ENCODE results near the gene ODF4.
"Not testable (repeated sequence)": the region's sequence is repeated elsewhere in the genome, so short reads cannot be mapped to it uniquely, and the experiment has no call there.

ODF4 gene

DNA sequence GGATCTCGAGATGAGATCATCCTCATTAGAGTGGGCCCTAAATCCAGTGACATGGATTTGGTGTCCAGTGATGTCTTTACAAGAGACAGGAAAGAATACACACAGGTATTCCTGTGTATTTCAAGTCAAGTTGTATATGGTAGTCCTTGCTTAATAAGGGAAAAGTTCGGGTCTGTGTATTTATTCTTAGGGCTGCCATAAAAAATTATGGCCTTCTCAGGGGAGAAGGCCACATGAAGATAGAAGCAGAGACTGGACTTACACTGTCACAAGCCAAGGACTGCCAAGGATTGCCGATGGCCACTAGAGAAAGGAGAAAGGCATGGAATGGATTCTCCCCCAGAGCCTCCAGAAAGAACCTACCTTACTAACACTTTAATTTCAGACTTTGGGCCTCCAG, 28.6 kb downstream of the ODF4 start:
- DNase-seq, result no peak
- no peak overlapping the region for H3K4me3 Mint-ChIP-seq
- no peaks in the 10 kb centered on the region for H3K27me3 Mint-ChIP-seq
- peaks cover 18% of the 10 kb centered on the region for H3K36me3 Mint-ChIP-seq
- peaks cover 5% of the 10 kb centered on the region for H3K4me1 Mint-ChIP-seq
- CTCF ChIA-PET, result interaction anchor here (0.6 kb wide), 1 partner anchor 26 kb away, joined by 5 read pairs; no protein-coding TSS in a partner anchor
- no peaks in the 10 kb centered on the region for H3K9me3 Mint-ChIP-seq
- H3K27ac Mint-ChIP-seq, result no peak overlapping the region

DNA sequence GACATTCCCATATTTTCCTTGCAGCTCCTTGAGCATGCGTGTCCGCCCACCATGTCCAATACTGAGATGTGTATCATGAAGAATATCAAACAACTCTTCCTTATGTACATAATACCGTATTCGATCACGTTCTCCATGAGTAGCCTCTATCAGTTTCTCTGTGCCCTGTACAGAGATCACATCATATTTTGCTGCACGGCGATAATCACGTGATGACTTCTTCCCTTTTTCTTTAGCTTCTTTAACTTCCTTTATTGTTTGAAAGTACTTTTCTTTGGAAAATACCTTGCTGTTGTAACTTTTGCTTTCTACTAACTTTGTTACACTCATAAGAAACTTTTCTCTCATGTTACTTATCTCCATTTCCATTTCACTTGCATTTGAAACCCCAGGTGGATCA, 30.3 kb downstream of the ODF4 start:
- Mint-ChIP-seq H3K4me1 (peaks cover 9% of the 10 kb centered on the region), H3K4me3 (no peak overlapping the region), H3K27me3 (no peaks in the 10 kb centered on the region), H3K27ac (no peak overlapping the region), H3K36me3 (peaks cover 20% of the 10 kb centered on the region), H3K9me3 (no peaks in the 10 kb centered on the region)
- no peak for DNase-seq
- CTCF ChIA-PET, result no interaction called here

DNA sequence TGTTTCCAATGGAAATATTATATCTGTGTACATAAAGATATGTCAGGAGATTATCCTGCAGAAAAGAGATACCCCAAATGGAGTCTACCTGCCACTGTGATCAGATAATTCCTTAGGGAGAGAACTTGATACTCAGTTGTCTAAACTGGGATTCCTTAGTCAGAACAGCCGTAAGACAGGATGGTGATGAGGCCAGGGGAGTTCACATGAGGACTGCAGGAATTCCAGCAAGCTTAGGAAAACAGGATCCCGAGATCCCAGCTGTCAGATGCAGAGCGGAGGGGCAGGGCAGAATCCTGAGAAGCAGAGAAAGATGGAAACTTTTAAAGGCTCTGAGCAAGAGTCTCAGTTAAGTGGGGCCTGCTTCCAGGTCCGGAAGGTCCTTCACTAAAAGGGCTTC, 32.1 kb downstream of the ODF4 start:
- H3K4me1 Mint-ChIP-seq, result peaks cover 24% of the 10 kb centered on the region
- no peaks in the 10 kb centered on the region for H3K27me3 Mint-ChIP-seq
- H3K4me3 Mint-ChIP-seq, result no peak overlapping the region
- H3K36me3 Mint-ChIP-seq, result peaks cover 28% of the 10 kb centered on the region
- CTCF ChIA-PET, result no interaction called here
- H3K27ac Mint-ChIP-seq, result no peak overlapping the region
- no peak for DNase-seq
- no peaks in the 10 kb centered on the region for H3K9me3 Mint-ChIP-seq

DNA sequence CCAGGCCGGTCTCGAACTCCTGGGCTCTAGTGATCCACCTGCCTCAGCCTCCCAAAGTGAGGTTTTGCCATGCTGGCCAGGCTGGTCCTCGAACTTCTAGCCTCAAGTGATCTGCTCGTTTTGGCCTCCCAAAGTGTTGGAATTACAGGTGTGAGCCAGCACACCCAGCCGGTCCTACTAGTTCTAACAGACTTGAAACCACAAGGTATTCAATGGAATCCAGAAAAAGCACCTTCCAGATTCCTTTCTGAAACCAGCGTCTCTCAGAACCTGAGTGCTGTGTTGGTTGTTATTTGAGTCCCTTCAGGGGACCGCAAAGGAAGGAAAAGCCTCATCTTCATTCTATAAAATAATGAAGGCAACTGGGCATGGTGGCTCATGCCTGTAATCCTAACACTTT, 32.8 kb downstream of the ODF4 start:
- peaks cover 31% of the 10 kb centered on the region for H3K4me1 Mint-ChIP-seq
- CTCF ChIA-PET, result no interaction called here
- peaks cover 35% of the 10 kb centered on the region for H3K36me3 Mint-ChIP-seq

DNA sequence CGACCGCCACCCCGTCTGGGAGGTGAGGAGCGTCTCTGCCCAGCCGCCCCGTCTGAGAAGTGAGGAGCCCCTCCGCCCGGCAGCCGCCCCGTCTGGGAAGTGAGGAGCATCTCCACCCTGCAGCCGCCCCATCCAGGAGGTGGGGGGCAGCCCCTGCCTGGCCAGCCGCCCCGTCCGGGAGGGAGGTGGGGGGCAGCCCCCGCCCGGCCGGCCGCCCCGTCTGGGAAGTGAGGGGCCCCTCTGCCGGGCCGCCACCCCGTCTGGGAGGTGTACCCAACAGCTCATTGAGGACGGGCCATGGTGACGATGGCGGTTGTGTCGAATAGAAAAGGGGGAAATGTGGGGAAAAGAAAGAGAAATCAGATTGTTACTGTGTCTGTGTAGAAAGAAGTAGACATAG, 34.2 kb downstream of the ODF4 start:
- CTCF ChIA-PET, result not testable (repeated sequence)

More for the DNA sequence above, 32.8 kb downstream of the ODF4 start:
- no peak for DNase-seq
- Mint-ChIP-seq H3K9me3 (no peaks in the 10 kb centered on the region), H3K27ac (no peak overlapping the region), H3K27me3 (no peaks in the 10 kb centered on the region), H3K4me3 (no peak overlapping the region)

DNA sequence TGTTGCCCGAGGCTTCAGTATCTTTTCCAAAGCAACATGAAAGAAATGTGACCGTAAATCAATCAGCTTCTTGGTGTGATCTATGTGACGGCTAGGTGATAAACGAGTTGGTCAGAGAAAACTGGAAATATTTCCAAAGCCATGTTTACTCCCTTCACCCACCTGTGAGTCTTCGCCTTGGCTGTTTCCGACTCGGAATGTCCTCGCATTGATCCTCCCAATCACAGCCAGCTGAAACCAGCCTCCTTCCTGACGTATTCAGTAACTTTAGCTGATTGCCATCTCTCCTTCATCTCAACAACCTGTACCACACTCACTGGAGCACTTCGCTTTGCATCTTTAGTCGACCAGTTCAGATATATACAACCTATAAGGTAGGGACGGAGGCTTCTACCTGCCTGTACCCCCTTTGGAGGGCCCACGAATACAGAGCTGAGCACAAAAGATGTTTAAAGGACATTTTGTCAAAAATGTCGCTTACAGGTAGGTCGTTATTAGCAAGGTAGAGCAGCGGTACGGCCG, 36.2 kb downstream of the ODF4 start:
- Mint-ChIP-seq H3K27ac (peak overlapping the region; percentile 86), H3K4me3 (peak overlapping the region; percentile 76), H3K36me3 (peaks cover 48% of the 10 kb centered on the region), H3K4me1 (peaks cover 54% of the 10 kb centered on the region), H3K9me3 (no peaks in the 10 kb centered on the region), H3K27me3 (no peaks in the 10 kb centered on the region)
- CTCF ChIA-PET, result interaction anchor here (0.6 to 2.2 kb wide), 4 partner anchors 11 to 132 kb away, joined by 3 to 5 read pairs (median 5); no protein-coding TSS in a partner anchor
- DNase-seq, result no peak

More for the DNA sequence above, 34.2 kb downstream of the ODF4 start:
- Mint-ChIP-seq H3K4me1 (peaks cover 41% of the 10 kb centered on the region), H3K36me3 (peaks cover 45% of the 10 kb centered on the region)
- H3K4me3 Mint-ChIP-seq, DNase-seq, H3K27me3 Mint-ChIP-seq, H3K9me3 Mint-ChIP-seq, H3K27ac Mint-ChIP-seq: not testable (repeated sequence)

DNA sequence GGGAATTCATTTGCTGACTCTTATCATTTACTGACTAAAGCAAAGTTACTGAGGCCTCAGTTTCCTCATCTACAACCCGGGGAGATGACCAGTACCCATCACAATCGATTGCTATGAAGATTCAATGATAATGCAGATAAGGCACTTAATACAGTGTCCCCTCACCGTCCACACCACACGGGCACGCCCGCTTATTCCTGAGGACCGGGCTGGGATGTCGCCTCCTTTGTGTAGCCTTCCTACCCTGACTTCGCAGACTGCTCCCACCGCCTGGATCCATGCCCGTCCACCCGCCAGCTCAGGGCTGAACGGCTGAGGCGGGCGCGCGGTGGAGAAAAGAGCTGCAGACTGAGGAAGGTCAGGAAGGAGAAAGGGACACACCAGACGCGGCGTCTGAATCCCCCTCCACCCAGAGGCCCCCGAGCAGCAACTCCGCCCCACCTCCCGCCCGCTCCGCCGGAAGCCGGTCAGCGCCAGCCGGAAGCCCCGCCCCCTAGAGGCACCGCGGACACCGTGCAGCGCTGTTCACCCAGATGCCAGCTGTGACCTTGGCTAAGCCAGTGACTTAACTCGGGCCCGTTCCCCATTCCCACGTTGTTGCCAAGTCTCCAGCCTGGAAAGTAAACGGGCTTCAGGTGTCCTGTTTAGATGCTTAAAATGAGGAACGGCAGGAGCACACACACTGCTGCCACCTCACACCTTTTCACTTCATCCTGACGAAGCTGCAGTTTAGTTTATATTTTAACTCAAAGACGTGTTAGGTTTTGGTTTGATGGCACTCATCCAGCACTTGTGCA, 36.8 kb downstream of the ODF4 start, which contains the start of gene KRABD2:
TSS of gene KRABD2 (minus strand) at position 434 of the 797 bp plus-strand sequence.
- Mint-ChIP-seq H3K36me3 (peaks cover 55% of the 10 kb centered on the region), H3K4me3 (peak within 1 kb of the TSS; percentile 76), H3K4me1 (peaks cover 61% of the 10 kb centered on the region), H3K27ac (peak within 1 kb of the TSS; percentile 86), H3K9me3 (no peaks in the 10 kb centered on the region), H3K27me3 (no peaks in the 10 kb centered on the region)
- DNase-seq, result peak; percentile 95
- CTCF ChIA-PET, result interaction anchor here (0.6 to 2.2 kb wide), 7 partner anchors 11 to 257 kb away, joined by 3 to 5 read pairs (median 5); no protein-coding TSS in a partner anchor

DNA sequence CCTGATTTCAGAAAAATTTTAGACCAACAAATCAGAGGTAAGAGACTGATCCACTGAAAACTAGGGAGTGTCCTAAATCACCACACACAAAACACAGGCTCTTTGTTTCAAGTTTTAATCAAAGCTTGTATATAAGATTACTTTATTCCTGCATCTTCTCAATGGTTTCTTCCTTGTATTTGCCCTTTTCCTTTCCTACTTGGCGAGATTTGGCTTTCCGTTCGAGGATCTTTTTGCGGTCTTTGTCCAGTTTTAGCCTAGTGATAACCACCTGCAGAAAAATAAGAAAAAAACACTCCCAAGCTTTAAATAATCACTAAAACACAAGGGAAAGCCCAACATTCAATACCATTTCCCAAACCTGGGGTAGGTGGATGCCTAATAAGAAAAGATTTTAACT, 37.8 kb downstream of the ODF4 start:
- peaks cover 67% of the 10 kb centered on the region for H3K4me1 Mint-ChIP-seq

DNA sequence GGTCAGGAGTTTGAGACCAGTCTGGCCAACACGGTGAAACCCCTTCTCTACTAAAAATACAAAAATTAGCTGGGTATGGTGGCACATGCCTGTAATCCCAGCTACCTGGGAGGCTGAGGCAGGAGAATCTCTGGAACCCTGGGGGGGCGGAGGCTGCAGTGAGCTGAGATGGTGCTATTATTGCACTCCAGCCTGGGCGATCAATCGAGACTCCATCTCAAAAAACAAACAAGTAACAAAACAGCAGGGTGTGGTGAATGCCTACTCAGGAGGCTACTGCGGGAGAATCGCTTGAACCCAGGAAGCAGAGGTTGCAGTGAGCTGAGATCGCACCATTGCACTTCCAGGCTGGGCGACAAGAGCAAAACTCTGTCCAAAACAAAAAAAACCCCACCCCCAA, 38.5 kb downstream of the ODF4 start:
- H3K4me3 Mint-ChIP-seq, DNase-seq, H3K27ac Mint-ChIP-seq, H3K27me3 Mint-ChIP-seq, H3K9me3 Mint-ChIP-seq: not testable (repeated sequence)
- Mint-ChIP-seq H3K4me1 (peaks cover 72% of the 10 kb centered on the region), H3K36me3 (peaks cover 70% of the 10 kb centered on the region)
- CTCF ChIA-PET, result interaction anchor here (1.1 to 1.2 kb wide), 2 partner anchors 369 to 517 kb away, joined by 3 to 4 read pairs; no protein-coding TSS in a partner anchor

More for the DNA sequence above, 37.8 kb downstream of the ODF4 start:
- CTCF ChIA-PET, result interaction anchor here (1.1 to 2.2 kb wide), 8 partner anchors 12 to 518 kb away, joined by 3 to 5 read pairs (median 4); no protein-coding TSS in a partner anchor
- Mint-ChIP-seq H3K27ac (peak overlapping the region; percentile 86), H3K4me3 (peak overlapping the region; percentile 76), H3K27me3 (no peaks in the 10 kb centered on the region), H3K9me3 (no peaks in the 10 kb centered on the region), H3K36me3 (peaks cover 63% of the 10 kb centered on the region)
- DNase-seq, result no peak

DNA sequence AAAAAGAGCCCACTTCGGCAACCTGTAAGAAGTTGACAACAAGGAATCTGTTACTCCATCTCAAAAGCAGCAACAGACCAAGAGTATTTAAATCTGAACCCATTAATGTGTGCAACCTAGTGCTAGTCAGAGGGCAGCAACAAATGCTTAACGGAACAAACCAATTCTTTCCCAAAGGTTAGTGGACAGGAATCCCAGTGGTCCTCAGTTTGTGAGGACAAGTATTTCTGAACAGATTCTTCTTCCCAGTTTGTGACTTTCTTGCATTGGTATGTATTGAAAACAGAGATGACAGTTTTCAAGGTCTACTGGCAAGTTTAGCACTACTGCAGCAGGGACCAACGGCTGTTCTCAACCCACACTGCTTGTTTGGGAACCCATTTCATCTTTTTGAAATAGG, 40.4 kb downstream of the ODF4 start:
- peak overlapping the region; percentile 28 for H3K27ac Mint-ChIP-seq
- H3K27me3 Mint-ChIP-seq, result no peaks in the 10 kb centered on the region
- DNase-seq, result no peak
- CTCF ChIA-PET, result no interaction called here
- H3K4me1 Mint-ChIP-seq, result peaks cover 81% of the 10 kb centered on the region
- H3K4me3 Mint-ChIP-seq, result no peak overlapping the region
- no peaks in the 10 kb centered on the region for H3K9me3 Mint-ChIP-seq
- peaks cover 68% of the 10 kb centered on the region for H3K36me3 Mint-ChIP-seq

DNA sequence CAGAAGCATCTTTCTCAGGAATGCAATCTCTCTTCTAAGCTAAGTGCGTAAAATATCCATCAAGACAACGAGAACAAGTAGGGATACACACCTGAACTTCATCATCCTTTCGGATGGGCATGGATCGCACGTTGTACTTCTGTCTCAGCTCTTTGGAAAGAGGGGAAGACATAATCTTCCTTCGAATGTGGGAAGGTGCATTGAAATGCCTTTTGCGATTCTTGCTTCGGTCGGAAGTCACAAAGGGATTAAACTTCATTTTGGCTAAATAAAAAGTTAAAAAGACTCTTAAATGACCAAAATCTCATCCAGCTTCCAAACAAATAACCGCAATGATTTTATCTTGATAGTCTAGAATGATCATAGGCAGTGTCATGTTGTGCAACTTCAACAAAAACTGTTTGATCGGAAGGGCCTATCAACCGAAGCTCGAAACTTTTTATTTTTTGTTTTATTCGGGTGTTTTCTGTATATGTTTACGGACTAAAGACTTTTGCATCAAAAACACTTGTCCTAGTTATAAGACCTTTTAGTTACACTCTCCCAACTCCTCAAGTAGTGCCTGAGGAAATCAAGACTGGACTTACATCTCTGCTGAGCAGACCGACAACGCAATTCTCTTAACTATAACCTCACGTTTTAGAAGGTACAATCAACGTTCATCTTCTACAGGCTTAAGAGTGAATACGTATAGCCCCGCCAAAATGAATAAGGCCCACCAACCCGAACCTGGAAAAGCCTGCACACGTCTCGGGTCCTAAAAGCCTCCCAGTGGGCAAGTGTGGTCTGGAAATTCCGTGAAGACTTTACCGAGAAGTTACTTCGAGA, 42.6 kb downstream of the ODF4 start:
- H3K4me1 Mint-ChIP-seq, result peaks cover 72% of the 10 kb centered on the region
- H3K27ac Mint-ChIP-seq, result peak overlapping the region; percentile 88
- H3K36me3 Mint-ChIP-seq, result peaks cover 54% of the 10 kb centered on the region
- peak overlapping the region; percentile 87 for H3K4me3 Mint-ChIP-seq
- DNase-seq, result no peak
- H3K9me3 Mint-ChIP-seq, result no peaks in the 10 kb centered on the region
- CTCF ChIA-PET, result interaction anchor here (0.6 to 0.7 kb wide), 2 partner anchors 11 to 28 kb away, joined by 3 read pairs; no protein-coding TSS in a partner anchor
- H3K27me3 Mint-ChIP-seq, result no peaks in the 10 kb centered on the region

DNA sequence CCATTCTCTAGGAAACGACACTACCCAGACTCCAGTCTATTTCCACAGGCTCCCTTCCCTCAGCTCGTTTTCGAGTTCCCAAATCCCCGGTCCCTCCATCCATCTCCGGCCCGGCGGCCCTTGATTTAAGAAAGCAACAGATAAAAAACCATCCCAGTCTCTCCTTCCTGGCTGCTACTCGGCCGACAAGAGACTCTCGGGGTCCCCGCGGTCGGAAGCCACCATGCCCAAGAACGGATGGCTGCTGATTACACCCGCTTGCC, 43.2 kb downstream of the ODF4 start:
- no peaks in the 10 kb centered on the region for H3K27me3 Mint-ChIP-seq
- no peak for DNase-seq
- H3K27ac Mint-ChIP-seq, result peak overlapping the region; percentile 88
- H3K9me3 Mint-ChIP-seq, result no peaks in the 10 kb centered on the region
- H3K4me1 Mint-ChIP-seq, result peaks cover 67% of the 10 kb centered on the region
- H3K36me3 Mint-ChIP-seq, result peaks cover 49% of the 10 kb centered on the region
- peak overlapping the region; percentile 87 for H3K4me3 Mint-ChIP-seq
- CTCF ChIA-PET, result interaction anchor here (0.7 kb wide), 1 partner anchor 10 kb away, joined by 3 read pairs; no protein-coding TSS in a partner anchor

DNA sequence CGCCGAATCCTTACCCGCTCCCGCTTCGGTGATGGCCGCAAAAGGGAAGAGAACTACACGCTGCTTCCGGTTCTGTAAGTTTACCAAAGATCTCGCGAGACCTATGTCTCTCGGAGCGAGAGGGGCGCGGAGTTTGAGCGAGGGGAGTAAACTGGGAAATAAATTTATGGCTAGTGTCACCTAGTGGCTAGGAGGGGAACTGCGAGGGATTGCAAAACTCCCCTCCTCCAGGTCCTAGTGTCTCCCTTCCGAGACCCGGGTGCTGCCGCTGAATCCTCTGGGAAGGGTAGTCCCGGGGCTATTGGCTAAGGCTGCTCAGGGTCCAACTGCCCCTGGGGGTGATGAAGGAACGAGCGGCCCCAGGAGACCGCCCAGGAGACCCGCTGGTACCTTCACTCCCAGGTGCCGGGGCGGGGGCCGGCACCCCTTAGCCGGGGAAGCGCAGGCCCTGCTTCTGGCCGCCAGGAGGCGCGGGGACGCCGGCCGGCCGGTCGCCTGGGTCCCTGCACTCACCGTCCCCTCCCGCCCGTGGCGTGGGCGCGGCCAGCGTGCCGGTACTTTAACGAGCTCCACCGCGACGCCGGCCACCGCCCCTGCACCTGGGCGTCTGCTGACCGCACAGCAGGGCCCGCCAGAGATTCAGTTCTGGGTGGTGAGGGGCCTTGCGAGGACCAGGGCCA, 43.6 kb downstream of the ODF4 start, which contains the start of gene RPL26:
TSS of gene RPL26 (minus strand) at position 51 of the 680 bp plus-strand sequence. CDS start 883 bp downstream, outside the sequence.
- Mint-ChIP-seq H3K27ac (peak within 1 kb of the TSS; percentile 88), H3K9me3 (no peaks in the 10 kb centered on the region), H3K4me3 (peak within 1 kb of the TSS; percentile 87), H3K36me3 (peaks cover 45% of the 10 kb centered on the region), H3K27me3 (no peaks in the 10 kb centered on the region), H3K4me1 (peaks cover 66% of the 10 kb centered on the region)
- CTCF ChIA-PET, result interaction anchor here (0.7 to 1.2 kb wide), 5 partner anchors 10 to 615 kb away, joined by 3 to 9 read pairs (median 3); partner anchors contain the start of gene SLC25A35
- peak; percentile 97 for DNase-seq
